MM.1S (cell line): Measurements from ENCODE around the gene KDM4F.

Experiments used
- EZH2phosphoT487 ChIP-seq: fragments of 300-600 bp; sonication (generic); IDR thresholded peaks from 2 replicates; pipeline ENCODE4 v1.6.1; 2018; ENCODE audit warnings: antibody characterized with exemption, low read length
- TF ChIP-seq, protein P1 (sequence below): fragments of 300-600 bp; sonication (generic); IDR thresholded peaks from 2 replicates; pipeline ENCODE4 v1.5.1; 2016; ENCODE audit warnings: antibody characterized with exemption, low read length, mixed read lengths

DNA sequence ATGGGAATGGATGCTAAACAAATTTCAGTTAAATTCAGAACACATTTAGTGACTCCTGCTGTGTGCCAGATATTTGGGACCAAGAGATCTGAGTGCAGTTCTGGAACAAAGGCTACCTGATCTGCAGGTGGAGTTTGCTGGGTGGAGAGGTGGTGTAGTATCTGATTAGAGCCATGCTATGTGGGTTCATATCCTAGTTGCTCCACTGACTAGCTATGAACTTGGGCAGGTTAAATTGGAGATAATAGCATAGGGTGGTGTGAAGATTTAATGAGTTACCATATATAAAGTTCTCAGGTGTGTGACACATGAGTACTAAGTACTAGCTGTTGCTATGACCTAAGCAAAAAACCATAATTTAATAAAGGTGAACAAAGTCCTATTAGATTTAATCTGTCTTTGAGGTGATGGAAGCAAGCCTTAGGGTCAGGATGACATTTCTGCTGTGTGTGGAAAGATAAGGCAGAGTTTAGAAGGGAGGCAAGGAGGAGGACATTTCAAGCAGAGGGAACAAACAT lies 42.5 kb downstream of the KDM4F start:
- TF ChIP-seq, protein P1, sequence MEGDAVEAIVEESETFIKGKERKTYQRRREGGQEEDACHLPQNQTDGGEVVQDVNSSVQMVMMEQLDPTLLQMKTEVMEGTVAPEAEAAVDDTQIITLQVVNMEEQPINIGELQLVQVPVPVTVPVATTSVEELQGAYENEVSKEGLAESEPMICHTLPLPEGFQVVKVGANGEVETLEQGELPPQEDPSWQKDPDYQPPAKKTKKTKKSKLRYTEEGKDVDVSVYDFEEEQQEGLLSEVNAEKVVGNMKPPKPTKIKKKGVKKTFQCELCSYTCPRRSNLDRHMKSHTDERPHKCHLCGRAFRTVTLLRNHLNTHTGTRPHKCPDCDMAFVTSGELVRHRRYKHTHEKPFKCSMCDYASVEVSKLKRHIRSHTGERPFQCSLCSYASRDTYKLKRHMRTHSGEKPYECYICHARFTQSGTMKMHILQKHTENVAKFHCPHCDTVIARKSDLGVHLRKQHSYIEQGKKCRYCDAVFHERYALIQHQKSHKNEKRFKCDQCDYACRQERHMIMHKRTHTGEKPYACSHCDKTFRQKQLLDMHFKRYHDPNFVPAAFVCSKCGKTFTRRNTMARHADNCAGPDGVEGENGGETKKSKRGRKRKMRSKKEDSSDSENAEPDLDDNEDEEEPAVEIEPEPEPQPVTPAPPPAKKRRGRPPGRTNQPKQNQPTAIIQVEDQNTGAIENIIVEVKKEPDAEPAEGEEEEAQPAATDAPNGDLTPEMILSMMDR = no peak
- no peak for TF ChIP-seq EZH2phosphoT487
